AG08395 (cell line): ENCODE data around the gene PIP4K2B.
"Not testable (repeated sequence)": the region's sequence is repeated elsewhere in the genome, so short reads cannot be mapped to it uniquely, and the experiment has no call there.

ENCODE experiments used
- DNase-seq: peaks from one replicate; pipeline ENCODE4 v3.0.0; 2012; ENCODE audit warnings: mixed read lengths, low spot score

Gene PIP4K2B

DNA sequence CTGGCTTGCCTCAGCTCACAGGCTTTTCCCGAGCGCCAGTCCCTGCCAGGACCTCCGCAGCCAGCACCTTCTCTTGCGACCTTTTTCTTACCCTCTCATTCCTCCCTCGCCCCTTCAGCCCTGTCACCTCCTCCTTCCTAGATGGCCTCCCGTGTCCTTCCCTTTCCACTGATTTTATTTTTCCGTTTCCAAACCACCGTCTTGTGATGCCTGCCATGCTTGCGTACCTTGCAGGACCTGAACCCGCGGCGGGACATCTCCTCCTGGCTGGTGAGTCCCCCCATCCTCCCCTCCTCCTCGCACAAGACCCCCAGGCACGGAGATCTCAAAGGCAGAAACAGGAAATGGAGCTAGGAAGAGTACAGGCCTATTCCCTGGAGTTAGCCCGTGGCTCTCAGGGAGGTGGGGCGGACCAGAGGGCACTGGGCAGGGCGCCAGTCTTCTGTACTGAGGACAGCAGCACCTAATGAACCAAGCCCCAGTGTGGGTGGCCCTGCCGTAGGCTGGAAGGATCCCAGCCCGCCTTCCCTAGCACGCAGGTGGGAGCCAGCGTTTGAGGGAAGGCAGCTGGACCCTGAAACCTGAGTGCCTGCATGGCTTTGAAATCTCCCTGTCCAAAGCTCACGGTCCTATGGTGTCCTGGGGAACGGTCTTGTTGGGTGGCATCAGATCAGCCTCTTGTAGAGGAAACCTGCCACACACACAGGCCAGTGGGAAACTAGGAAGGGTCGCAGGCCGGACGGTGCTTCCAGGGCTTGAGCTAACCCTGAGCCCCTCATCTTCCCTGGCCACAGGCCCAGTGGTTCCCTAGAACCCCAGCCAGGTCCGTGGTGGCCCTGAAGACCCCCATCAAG lies 68.6 kb downstream of the PIP4K2B start:
- peak; percentile 58 for DNase-seq

GRCh38 chr17:38729886-38730525 lies 69.3 kb downstream of the PIP4K2B start, which contains the start of gene CISD3:
TSS of gene CISD3 (plus strand) at chr17:38730341. CDS start at chr17:38730359, 18 bp downstream.
- DNase-seq, result peak; percentile 96

- no peak for DNase-seq
Measured at GRCh38 chr17:38729368-38729885, 69.9 kb downstream of the PIP4K2B start.

DNA sequence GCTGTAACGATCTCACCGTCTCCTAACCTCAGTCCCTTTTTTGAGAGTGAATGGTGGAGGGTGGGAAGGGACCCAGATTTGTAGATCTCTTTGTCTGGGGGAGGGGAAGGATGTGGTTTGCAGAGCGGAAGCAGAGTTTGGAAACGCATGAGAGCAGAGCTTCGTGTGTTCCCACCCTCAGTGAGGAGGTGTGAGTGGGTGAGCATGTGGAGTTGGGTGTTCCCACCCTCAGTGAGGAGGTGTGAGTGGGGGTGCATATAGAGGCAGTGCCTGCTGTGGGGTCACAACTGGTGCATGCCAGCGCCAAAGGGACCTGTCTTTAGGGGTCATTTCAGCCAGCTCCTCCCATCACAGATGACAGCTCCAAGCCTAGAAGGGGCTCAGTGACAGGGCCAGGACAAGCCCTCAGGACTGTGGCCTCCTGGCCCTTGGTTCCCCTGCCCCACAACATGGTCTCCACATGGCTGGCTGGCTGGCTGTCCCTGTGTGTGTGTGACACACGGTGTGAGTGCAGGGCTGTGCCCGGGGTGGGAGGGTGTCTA lies 71.0 kb downstream of the PIP4K2B start:
- DNase-seq, result no peak

GRCh38 chr17:38727736-38728135 lies 71.6 kb downstream of the PIP4K2B start:
- no peak for DNase-seq

DNA sequence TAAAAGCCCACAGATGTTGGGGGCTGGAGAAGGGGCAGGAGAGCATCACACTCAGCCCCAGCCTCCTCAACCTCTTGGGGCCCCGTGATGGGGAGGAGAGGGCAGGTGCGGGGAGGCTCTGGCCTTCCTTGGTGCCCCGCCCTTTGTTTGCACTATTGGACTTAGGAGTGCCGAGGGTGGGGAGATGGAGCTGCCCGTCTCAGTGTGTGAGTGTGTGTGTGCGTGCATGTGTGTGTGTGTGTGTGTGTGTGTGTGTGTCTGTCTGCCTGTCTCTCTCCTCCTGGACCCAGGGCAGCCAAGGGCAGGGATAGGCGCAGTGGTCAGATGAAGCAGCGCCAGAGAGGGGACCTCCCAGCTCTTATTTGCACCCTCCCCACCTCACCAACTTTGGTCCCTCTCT lies 73.2 kb downstream of the PIP4K2B start:
- not testable (repeated sequence) for DNase-seq

DNA sequence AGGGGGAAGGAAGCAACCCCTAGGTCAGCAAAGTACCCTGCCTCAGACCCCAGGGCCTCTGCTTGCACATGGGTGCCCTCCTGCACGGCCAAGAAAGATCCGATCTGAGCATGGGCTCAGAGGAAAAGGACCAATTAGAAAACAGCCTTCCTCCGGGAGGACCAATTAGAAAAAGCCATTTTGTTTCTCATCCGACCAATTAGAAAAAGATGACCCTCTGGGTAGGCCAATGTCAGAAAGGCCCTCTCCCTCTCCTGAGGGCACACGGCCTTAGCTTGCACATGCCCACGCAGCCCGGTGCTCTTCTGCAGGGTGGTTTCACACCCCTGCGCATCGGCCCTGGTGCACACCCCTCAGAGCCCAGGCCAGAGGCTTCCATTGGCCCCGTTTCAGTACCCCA lies 74.3 kb downstream of the PIP4K2B start:
- no peak for DNase-seq

GRCh38 chr17:38724337-38724988 lies 74.9 kb downstream of the PIP4K2B start:
- DNase-seq, result no peak

GRCh38 chr17:38721802-38722201 lies 77.6 kb downstream of the PIP4K2B start:
- no peak for DNase-seq

DNA sequence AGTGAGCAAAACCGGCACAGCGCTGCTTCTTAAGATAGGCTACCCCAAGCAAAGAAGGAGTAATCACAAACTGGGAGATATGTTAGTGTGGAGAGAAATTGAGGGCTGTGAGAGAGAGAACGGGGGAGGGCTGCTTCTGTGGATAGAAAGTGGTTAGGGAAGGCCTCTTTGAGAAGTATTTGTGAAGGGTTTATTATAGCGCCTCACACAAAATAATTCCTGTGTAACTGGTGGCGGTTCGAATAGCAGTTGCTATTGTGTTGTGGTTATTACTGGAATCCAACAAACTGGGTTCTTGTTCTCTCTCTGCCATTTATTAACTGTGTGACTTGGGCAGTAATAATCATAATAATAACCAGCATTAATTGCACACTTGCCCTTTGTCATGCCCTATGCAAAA lies 78.4 kb downstream of the PIP4K2B start:
- no peak for DNase-seq

DNA sequence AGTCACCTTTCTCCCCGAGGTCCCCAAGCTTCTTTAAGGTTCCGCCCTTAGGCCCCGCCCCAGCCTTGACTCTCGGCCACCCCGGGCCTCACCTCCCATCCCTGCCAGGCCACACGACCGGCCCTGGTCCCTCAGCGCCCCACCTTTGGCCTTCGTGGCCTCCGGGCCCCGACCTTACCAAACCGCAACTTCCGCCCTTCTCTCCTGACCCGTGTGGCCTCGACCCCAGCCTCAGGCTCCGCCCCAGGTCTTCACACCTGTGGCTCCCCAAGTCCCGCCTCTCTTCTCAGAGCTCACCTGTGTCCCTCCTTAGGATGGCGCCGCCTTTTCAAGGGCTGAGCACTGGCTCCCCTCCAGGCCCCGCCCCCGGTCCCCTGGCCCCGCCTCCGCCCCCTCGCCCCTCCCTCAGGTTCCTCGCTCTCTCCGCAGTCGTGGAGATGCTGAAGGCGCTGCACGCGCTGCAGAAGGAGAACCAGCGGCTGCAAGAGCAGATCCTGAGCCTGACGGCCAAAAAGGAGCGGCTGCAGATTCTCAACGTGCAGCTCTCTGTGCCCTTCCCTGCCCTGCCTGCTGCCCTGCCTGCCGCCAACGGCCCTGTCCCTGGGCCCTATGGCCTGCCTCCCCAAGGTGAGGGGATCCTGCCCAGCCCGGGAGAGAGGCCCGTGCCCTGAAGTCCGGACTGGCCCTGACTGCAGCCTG lies 79.3 kb downstream of the PIP4K2B start:
- DNase-seq, result no peak

DNA sequence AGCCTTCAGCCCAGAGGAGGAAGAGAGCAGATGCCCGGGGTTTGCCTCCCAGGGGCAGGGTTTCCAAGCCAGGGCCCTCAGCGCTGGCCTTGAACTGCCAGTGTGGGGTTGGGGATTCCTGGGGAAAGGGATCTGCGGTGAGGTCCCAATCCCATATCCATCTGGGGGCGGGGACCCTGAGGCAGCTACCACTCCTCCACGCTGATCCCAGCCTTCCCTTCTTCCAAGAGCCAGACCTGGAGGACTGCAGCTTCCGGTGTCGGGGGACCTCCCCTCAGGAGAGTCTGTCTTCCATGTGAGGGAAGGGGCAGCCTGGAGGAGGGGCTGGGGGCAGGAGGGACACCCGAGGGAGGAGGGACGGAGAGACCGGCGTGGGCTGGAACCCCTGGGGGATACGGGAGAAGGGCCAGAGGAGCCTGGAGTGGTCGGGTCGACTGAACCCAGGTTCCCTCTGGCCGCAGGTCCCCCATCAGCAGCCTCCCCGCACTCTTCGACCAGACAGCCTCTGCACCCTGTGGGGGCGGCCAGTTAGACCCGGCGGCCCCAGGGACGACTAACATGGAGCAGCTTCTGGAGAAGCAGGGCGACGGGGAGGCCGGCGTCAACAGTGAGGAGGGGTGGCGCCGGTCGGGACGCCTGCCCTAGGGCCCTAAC lies 79.9 kb downstream of the PIP4K2B start:
- DNase-seq, result no peak

DNA sequence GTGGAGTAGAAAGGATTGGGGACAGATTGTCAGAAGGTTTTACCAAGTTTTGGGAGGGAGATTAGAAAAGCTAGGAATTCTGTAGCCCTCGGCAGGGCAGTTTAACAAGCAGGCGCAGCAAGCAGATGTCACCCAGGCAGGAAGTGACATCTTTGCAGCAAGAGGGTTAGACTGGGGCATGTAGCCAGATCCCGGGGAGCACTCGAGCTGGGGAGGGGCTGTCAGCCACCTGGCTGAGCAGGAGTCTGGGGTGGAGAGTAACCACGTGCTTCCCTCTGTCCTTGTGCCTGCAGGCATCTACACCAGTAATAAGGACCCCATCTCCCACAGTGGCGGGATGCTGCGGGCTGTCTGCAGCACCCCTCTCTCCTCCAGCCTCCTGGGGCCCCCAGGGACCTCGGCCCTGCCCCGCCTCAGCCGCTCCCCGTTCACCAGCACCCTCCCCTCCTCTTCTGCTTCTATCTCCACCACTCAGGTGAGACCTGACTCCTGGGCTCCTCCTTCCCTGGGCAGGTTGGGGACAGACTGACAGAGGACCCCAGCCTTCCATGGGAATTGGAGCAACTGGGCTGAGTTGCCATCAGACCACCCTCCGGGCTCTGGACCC lies 82.1 kb downstream of the PIP4K2B start:
- DNase-seq, result no peak

GRCh38 chr17:38716368-38717005 lies 82.9 kb downstream of the PIP4K2B start:
- DNase-seq, result no peak
